ENCODE results near the gene SLC19A1.
"Not testable (repeated sequence)": the region's sequence is repeated elsewhere in the genome, so short reads cannot be mapped to it uniquely, and the experiment has no call there.

Gene SLC19A1

DNA sequence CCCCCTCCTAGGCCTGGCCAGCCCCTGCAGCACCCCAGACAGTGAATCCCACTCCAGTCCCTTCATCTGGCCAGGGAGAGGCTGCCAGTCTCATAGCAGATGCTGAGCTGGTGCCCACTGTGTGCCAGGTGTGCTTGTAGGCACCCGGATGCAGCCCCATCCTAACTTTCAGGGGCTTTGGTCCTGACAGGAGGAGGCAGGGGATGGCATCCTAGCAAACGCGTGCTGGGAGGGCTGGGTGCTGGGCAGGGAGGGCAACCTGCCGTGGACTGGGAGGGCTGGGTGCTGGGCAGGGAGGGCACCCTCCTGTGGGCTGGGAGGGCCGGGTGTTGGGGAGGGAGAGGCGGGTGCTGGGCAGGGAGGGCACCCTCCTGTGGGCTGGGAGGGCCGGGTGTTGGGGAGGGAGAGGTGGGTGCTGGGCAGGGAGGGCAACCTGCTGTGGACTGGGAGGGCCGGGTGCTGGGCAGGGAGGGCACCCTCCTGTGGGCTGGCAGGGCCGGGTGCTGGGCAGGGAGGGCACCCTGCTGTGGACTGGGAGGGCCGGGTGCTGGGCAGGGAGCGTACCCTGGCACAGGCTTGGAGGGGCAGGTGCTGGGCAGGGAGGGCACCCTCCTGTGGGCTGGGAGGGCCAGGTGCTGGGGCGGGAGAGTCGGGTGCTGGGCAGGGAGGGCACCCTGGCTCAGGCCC lies 35.3 kb downstream of the SLC19A1 start:
- no peak for DNase-seq (ENCODE audit: low read depth in 1 of 2, low spot score in 1 of 2)

DNA sequence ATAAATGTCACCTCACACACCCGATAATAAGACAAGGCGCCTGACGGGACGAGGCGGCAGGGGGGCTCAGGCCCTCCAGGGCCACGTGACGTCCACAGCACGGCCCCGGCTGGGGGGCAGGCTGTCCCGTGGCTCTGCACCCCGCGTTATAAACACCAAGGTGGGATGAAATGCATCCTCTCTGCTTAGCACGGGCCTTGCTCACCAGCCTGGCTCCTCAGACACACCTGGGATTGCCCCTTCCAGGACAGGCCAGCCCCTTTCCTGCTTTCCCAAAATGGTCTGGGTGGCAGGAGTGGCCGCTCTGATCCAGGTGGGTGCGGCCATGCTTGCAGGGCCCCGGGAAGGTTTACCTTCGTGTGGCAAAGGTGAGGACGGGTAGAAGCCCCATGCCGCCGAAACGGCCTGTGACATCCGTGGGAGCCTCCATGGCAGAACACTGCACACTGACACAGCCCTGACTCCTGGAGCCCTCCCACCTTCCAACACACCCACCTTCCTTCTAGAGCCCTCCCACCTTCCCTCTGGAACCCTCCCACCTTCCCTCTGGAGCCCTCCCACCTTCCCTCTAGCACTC lies 35.9 kb downstream of the SLC19A1 start:
- DNase-seq (ENCODE audit: low read depth in 1 of 2, low spot score in 1 of 2): no peak

DNA sequence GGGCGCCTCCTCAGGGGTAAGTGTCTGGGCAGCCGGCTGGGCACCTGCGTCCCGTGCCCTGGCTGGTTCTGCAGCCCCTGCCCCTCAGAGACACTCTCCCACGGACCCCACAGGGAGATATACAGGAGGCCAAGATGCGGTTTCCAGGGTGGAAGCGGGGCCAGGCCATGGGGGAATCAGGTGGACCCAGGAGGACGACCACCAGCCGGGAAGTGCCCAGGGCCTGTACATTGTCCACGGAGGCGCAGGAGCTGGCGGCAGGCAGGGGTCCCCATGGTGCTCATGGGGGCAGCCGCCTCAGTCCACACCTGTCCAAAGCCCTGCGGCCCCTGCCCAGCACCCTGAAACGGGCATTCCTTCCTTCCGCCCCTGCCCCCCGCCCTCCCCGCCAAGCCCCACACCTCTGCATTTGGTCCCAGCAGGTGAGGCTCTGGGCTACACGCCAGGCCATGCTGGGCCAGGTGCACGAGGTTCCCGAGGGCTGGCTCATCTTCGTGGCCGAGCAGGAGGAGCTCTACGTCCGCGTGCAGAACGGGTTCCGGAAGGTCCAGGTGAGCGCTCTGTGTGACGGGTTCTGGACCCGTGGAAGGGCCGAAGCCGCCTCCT lies 36.7 kb downstream of the SLC19A1 start:
- no peak for DNase-seq (ENCODE audit: low read depth in 1 of 2, low spot score in 1 of 2)

DNA sequence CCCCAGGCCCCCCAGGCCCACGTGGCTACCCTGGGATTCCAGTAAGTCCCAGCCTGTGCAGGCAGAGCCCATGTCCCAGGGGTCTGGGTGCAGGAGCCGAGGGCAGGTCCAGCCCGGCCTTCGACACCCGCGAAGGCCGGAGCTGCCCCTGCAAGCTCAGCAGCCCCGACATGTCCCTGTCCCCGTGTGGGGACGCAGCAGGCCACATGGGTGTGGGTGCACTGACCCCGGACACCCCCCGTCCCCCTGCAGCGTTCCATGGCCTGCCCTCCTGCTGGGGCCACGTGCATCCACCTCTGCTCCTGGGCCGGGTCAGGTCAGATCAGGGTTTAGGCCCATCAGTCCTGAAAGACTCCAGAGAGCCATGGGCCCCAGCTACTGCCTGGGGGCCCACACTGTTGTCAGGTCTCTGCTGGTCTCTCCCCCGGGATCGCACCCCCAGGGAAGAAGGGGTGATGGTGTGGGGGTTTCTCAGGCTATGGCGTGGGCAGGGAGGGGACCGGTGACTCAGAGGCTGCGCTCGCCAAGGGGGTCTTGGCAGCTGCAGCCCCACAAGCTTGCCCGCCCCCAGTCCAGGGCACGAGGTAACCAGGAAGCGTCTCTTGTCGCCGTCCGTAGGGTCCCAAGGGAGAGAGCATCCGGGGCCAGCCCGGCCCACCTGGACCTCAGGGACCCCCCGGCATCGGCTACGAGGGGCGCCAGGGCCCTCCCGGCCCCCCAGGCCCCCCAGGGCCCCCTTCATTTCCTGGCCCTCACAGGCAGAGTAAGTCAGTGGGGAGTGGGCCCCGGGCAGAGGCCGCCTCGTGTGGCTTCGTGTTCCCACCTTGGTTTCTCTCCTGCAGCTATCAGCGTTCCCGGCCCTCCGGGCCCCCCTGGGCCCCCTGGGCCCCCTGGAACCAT lies 37.5 kb downstream of the SLC19A1 start:
- no peak for DNase-seq (ENCODE audit: low read depth in 1 of 2, low spot score in 1 of 2)

DNA sequence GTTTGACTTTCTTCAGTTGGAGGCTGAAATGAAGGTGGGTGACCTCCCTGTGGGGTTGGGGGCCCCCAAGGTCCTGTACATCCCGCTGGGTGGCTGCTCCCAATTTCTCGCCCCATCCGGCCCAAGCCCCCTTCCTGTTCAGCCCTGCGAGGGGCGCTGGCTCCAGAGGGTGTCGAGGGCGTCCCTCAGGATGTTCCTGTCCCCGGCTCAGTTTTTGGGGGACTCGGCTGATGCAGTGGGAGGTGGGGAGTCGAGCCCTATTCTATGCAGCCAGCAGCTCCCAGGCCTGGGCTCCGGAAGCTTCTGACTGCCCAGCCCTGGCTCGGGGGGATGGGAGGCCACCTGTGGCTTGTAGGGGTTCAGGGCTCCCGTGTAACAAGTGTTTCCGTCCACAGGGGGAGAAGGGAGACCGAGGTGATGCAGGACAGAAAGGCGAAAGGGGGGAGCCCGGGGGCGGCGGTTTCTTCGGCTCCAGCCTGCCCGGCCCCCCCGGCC lies 38.2 kb downstream of the SLC19A1 start:
- no peak for DNase-seq (ENCODE audit: low read depth in 1 of 2, low spot score in 1 of 2)

DNA sequence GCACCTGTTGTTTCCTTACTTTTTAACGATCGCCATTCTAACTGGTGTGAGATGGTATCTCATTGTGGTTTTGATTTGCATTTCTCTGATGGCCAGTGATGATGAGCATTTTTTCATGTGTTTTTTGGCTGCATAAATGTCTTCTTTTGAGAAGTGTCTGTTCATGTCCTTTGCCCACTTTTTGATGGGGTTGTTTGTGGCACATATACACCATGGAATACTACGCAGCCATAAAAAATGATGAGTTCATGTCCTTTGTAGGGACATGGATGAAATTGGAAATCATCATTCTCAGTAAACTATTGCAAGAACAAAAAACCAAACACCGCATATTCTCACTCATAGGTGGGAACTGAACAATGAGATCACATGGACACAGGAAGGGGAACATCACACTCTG lies 39.0 kb downstream of the SLC19A1 start:
- not testable (repeated sequence) for DNase-seq (ENCODE audit: low read depth in 1 of 2, low spot score in 1 of 2)

DNA sequence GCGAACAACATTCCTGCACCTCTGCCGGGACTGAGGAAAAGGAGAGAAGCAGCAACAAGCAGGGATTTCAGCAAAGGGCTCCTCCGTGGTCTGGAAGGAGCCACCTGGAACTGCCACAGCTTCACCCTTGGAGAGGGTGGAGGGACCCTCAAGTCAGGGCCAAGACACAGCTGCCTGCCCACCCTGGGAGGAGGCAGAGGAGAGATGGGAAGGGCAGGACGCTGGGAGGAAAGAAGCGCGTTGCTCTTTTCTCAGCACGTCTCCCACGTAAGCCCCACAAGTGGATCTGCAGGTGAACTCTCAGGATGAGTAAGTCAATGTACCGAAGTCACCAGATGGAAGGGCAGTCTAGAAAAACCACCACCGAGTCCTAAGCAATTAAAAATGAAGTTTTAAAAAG lies 39.6 kb downstream of the SLC19A1 start:
- DNase-seq (ENCODE audit: low read depth in 1 of 2, low spot score in 1 of 2): no peak

DNA sequence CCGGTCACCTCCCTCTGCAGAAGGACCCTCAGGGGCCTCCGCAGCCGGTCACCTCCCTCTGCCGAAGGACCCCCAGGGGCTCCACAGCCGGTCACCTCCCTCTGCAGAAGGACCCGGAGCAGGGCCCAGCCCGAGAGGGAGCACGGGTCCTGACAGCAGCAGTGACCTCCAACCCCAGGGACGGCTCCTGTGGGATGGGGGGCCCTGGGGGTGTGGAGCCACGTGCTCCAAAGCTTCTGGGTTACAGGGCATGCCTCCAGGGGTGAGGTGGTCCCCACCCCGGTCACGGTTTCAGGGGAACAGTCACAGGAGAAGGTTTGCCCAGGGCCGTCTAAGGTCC lies 40.3 kb downstream of the SLC19A1 start:
- no peak for DNase-seq (ENCODE audit: low read depth in 1 of 2, low spot score in 1 of 2)

DNA sequence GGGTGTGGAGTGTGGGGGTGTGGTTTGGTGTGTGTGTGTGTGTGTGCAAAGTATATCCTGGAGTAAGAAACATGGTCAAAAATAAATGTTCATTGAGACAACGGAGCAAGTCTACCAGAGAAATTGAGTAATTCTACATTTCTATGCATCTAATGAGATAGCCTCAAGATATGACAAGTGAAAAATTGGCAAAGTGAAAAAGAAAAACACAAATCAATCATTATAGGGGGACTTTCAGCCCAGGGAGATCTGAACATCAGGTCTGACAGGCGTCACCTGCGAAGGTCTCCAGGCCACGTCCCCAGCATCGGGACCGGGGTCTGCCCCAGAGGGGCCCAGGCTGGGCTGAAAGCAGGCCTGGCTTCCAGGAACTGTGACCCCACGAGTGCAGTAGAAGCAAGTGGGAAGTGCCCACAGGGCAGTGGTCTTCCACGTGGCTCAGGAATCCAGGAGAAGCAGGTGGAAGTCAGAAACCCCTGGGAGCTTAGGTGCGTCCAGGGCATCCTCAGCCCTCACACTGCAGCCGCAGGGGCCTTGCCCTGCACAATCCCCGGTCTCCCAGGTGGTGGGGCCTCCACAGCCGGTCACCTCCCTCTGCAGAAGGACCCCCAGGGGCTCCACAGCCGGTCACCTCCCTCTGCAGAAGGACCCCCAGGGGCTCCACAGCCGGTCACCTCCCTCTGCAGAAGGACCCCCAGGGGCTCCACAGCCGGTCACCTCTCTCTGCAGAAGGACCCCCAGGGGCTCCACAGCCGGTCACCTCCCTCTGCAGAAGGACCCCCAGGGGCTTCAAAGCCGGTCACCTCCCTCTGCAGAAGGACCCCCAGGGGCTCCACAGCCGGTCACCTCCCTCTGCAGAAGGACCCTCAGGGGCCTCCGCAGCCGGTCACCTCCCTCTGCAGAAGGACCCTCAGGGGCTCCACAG lies 40.9 kb downstream of the SLC19A1 start:
- DNase-seq (ENCODE audit: low read depth in 1 of 2, low spot score in 1 of 2): not testable (repeated sequence)

DNA sequence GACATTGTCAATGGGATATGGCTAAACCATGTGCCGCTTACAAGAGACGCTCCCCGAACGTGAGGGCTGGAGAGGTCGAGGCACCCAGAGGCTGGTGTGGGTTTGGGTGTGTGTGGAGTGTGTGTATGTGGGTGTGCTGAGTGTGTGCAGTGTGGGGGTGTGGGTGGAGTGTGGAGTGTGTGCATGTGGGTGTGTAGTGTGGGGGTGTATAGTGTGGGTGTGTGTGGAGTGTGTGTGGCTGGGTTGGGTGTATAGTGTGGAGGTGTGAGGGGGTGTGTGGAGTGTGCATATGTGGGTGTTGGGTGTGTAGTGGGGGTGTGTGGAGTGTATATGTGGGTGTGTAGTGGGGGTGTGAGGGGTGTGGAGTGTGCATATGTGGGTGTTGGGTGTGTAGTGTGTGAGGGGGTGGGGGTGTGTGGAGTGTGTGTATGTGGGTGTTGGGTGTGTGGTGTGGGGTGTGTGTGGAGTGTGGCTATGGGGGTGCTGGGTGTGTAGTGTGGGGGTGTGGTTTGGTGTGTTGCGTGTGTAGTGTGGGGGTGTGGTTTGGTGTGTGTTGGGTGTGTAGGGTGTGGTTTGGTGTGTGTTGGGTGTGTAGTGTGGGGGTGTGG lies 42.2 kb downstream of the SLC19A1 start:
- no peak for DNase-seq (ENCODE audit: low read depth in 1 of 2, low spot score in 1 of 2)

DNA sequence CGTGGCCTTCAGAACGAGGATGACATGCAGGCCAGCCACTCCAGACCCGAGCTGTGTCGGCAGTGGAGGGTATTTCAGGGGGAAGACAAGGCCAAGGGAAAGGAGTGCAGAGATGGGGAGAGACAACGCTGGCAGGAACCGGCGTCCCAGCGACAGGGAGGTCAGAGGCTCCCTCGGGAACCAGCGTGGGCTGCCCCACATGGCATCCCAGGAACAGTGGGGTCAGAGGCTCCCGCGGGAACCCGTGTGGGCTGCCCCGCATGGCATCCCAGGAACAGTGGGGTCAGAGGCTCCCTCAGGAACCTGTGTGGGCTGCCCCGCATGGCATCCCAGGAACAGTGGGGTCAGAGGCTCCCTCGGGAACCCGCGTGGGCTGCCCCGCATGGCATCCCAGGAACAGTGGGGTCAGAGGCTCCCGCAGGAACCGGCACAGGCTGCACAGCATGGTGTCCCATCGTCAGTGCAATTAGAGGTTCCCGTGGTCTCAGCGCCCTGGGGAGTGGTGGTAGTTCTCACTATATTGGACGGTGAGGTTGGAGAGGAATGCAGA lies 43.0 kb downstream of the SLC19A1 start:
- DNase-seq (ENCODE audit: low read depth in 1 of 2, low spot score in 1 of 2): no peak

DNA sequence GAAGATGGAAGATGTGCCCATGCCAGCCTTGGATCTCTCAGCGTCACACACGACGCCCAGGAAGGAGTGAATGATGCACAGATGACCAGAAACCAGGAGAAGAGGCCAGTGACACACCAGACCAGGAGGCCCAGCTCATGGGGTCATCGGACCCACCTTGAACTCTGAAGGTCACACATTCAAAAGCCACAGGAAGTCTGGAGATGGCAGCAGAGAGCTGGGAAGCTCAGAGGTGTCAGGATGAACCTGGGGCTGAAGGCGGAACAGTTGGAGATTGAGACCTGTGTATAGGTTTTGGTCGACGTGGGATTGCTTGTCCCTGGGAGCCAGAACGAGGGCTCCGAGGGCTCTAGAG lies 43.6 kb downstream of the SLC19A1 start:
- DNase-seq (ENCODE audit: low read depth in 1 of 2, low spot score in 1 of 2): no peak

DNA sequence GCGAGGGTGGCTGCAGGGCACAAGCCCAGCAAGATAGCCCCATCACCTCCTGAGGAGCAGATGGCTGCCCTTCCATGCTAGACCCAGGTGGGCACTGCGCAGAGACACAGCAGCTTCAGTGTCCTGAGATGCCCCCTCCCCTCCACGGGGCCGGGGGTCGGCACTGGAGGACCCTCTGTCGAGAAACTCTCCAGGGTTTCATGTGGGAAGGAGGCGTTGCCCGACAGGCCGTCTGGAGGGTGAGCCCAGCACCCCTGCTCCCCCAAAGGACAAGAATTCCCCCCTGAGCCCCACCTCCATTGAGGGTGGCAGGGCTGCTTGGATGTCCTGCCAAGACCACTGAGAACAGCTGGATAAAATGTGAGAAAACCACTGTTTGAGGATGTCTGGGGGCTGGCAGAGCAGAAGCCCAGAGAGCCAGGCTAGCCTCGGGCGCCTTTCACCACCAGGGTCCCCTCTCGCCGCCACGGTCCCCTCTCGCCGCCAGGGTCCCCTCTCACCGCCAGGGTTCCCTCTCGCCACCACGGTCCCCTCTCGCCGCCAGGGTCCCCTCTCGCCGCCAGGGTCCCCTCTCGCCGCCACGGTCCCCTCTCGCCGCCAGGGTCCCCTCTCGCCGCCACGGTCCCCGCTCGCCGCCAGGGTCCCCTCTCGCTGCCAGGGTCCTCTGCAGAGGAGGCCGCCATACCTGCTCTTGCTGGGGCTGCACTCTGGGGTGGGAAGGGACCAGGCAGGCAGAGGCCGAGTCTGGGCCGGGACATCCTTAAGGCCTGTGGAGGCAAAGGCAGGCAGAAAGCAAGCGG lies 44.2 kb downstream of the SLC19A1 start:
- no peak for DNase-seq (ENCODE audit: low read depth in 1 of 2, low spot score in 1 of 2)

DNA sequence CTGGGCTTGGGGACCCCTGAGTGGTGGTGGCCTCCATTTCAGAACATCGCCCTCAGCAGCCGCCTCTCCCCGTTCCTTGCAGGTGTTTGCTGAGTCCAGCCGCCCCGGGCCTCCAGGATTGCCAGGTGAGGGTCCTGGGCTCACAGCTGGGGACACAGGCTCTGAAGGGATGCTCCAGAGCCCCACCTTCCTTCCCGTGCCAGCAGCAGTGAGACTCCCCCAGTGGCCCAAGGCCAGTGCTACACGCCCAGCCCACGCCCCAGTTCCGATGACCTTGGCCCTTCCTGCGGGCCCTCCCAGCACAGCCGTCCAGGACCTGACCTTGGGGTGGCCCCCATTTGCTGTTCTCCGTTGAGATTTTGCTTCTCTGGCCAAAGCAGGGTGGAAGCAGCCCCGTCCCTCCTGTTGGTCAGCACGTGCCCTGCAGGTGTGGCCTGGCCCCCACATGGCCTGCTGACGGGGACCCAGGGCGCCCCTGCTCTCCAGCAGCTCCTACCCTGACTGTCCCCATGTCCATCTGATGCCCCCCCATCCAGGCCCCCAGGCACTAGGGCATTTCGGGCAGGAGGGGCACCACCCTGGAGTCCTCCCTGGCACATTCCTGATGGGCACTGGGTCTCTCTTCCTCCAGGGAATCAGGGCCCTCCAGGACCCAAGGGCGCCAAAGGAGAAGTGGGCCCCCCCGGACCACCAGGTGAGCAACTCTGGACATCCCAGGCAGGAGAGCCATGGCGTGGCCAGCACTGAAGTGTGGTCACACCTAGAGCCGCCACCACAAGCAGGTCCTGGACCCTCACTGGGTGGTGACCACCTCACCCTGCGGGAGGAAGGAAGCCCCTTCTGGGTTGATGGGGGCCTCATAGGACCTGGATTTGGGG lies 45.0 kb downstream of the SLC19A1 start:
- no peak for DNase-seq (ENCODE audit: low read depth in 1 of 2, low spot score in 1 of 2)

DNA sequence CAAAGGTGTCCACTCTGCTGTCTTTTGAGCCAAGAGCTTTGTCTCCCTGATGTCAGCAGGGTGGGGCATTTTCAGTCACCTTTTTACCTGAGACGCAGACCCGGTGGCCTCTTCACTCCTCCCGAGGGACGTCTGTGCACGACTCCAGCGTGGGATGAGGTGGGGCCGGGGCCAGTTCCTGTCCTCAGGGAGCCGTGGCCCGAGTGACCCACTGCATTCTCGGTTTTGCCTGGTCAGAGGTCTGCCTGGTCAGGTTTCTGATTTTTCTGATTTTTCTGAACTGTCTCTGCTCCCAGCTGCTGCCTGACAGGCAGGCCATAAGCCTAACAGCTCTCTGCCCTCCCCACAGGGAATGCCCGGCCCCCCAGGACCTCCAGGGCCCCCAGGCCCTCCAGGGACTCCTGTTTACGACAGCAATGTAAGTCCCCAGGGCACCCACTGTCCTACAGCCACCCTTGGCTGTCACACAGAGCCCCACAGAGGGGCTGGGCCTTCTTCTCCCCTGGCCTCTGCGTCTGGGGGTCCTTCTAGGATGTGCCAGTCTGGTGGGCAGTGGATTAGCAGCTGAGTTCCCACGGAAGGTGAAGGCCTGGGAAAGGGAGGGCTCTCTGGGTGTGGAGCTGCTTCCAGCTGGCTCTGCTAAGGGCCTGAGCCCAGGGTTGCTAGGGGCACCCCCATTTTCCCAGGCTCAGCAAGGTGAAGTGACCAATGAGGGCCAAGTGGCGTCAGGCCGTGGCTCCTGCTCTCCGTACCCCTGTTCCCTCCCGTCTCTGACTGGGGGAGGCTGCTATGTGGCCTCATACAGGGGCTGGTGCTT lies 45.9 kb downstream of the SLC19A1 start:
- no peak for DNase-seq (ENCODE audit: low read depth in 1 of 2, low spot score in 1 of 2)

DNA sequence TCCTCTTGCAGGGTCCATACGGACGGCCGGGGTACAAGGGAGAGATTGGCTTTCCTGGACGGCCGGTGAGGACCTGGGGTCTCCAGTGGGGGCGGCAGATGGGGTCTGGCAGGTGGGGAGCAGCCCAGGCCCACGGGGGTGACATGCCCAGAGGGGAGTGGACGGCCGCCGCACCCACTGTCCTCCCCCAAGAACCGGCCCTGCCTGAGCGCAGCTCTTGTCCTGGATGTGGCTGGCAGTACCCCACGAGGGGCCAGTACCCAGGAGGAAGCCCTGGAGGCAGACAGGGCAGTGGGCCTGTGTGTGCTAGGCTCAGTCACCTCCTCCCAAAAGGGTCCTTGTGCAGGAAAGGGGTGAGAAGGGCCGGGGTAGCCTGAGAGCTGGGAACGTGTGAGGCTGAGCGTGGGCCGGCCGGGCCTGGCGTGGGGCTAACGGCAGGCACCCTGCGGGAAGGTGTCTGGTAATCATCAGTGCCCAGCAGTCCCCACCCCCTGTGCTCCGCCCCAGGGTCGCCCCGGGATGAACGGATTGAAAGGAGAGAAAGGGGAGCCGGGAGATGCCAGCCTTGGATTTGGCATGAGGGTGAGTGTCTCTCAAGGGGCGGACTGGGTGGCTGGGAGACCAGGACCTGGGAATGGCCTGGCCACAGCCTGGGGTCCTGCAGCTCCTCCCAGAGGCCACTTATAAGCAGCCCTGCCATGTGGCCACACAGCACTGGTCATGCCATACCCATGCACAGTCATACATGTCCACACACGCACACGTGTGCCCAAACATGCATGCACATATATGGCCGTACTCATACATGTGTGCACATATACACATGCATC lies 47.2 kb downstream of the SLC19A1 start:
- no peak for DNase-seq (ENCODE audit: low read depth in 1 of 2, low spot score in 1 of 2)
